Measurements from ENCODE around the gene AK3.

DNA sequence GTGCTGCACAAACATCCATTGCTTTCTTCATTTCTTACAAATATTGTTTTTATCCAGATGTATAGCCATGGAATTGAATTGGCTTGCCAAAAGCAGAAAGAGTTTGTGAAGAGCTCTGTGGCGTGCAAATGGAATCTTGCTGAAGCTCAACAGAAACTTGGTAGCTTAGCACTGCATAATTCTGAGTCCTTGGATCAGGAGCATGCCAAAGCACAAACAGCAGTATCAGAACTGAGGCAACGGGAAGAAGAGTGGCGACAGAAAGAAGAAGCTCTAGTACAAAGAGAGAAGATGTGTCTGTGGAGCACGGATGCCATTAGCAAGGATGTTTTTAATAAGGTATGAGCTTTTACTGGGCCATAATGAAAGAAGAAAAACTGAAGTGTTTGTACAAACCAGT lies 56.2 kb downstream of the AK3 start:
- TF ChIP-seq, protein P1, sequence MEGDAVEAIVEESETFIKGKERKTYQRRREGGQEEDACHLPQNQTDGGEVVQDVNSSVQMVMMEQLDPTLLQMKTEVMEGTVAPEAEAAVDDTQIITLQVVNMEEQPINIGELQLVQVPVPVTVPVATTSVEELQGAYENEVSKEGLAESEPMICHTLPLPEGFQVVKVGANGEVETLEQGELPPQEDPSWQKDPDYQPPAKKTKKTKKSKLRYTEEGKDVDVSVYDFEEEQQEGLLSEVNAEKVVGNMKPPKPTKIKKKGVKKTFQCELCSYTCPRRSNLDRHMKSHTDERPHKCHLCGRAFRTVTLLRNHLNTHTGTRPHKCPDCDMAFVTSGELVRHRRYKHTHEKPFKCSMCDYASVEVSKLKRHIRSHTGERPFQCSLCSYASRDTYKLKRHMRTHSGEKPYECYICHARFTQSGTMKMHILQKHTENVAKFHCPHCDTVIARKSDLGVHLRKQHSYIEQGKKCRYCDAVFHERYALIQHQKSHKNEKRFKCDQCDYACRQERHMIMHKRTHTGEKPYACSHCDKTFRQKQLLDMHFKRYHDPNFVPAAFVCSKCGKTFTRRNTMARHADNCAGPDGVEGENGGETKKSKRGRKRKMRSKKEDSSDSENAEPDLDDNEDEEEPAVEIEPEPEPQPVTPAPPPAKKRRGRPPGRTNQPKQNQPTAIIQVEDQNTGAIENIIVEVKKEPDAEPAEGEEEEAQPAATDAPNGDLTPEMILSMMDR (IDR thresholded peaks at IDR 0.05; ENCODE audit: insufficient read depth, low read depth, low read length), result no peak
- TF ChIP-seq EZH2 (IDR thresholded peaks at IDR 0.05; ENCODE audit: insufficient read depth, low read length), result no peak

Data from astrocyte (in vitro differentiated cells and primary cell).